T follicular helper cell (primary cell): ENCODE data around the gene RAB3B.

ENCODE experiments used
- DNase-seq: peaks from one replicate; pipeline ENCODE4 v3.0.0-alpha.2; 2020; ENCODE audit warnings: low read depth

RAB3B gene

DNA sequence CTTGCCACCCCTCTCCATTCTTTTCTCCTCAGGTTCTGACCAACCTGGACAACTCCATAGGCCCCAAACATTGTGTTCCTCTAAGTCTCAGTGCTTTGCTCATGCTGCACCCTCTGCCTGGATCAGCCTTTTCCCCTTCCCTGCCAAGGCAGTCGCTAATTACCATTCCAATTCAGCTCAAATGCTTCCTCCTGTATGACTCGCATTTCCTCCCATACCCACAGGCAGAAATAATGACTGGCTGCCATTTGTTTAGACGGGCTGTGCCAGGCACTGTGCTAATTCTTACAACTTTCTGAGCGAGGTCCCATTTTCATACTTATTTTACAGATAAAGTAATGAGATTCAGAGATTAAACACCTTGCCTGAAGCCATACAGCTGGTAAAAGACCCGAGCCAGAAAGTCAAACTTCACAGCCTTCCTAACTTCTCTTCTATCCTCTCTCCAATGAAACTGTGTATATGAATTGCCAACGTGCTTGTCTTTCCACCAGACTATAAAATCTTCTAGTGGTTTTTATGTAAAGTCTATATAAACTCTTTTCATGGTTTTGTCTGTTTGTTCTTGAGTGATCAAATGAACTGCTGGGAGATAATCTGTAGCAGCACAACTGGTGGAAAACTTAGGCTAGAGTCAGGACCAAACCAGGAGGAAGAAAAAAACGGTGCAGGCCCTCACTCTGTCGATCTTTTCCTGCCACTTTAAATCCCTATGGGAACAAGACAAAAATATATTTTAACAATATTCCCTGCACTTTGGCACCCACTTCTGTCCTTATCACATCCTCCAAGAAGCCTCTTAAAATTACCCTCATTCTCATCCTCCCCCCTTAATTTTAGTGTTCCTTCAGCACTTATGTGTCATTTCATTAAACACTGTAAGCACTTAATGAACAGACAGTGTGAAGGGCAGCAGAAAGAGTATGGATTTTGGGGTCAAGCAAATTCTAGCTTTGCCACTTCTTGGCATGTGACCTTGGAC lies 33.7 kb downstream of the RAB3B start:
- DNase-seq = no peak

DNA sequence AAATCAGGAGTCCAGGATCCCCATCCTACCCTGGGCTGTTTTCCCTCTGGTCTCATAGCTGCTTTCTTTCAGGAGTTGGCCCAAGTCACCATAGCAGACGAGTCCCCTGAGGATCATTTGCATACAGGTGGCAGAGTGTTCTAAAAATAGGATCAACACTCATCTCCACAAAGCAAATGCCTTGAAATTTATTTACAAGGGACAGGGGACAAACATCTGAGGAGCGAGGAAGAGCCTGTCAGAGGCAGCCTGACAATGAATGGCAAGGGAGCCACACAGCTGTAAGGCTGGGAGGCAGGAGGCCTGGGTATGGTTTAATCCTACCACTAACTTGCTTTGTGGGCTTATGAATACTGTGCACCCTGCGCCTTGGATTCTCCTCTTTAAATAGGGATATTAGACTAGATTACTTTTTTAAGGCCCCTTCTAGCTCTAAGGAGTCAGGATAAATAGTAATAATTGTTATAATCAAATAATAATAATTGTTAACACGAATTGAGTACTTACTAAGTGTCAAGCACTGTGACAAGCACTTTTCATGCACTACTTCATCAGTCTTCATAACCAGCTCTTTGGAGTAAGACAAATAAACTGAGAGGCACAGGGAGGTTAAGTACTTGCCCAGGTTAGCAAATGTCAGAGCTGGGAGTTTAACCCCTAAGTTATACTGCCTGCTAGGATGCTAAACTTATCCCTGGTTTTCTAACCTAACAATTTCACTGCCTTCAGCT lies 34.5 kb downstream of the RAB3B start:
- DNase-seq = no peak

DNA sequence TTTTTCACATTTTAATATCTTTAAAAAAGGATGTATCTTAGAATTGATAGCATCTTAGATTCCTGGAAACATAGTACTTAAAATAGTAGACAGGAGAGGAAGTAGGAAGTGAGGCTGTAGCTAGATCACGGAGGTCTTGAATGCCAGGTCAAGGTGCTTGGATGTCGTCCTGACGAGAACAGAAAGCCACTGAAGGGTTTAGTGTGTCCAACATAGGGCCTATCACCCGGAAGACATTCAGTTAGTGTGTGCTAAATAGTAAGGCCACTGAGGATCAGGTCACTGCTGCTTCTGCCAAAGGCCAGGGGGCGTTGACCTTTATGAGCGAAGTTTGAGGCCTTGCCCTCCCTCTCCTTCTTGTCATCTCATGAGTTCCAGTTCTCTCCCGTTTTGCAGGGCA lies 35.7 kb downstream of the RAB3B start:
- DNase-seq = no peak

DNA sequence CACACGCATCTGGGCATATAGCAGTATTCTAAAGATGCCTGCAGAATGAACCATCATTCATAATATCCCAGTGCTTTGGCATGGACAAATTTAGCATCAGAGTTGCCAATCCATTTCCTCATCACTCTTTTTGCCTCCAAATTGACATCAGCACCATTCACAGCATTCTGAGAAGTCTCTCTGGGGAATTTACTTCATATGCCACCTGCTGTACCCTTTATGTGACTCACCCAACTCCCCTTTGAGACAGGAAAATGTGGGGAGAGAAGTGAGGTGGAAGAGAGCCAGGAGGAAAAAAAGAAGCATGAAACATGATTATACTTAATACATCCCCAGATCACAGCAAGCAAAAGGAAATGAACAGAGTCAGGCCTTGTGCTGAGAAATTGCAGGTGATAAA lies 37.4 kb downstream of the RAB3B start:
- DNase-seq = no peak

DNA sequence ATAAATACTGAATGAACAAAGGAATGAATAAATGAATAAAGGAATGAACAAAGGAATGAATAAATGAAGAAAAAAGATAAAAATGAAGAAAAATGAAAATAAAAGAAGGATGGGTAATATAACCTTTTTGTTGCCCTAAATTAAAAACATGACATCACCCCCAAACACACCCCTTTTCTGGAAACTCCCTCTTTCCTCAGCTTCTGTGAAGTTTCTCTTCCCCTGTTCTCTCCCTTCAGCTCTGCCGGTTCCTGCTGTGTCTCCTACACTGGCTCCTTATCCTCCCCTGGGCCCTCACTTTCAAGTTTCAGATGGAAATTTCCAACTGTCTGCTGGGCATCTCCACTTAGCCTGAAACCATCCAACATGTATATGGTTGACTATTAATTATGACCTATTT lies 37.9 kb downstream of the RAB3B start:
- DNase-seq = no peak

DNA sequence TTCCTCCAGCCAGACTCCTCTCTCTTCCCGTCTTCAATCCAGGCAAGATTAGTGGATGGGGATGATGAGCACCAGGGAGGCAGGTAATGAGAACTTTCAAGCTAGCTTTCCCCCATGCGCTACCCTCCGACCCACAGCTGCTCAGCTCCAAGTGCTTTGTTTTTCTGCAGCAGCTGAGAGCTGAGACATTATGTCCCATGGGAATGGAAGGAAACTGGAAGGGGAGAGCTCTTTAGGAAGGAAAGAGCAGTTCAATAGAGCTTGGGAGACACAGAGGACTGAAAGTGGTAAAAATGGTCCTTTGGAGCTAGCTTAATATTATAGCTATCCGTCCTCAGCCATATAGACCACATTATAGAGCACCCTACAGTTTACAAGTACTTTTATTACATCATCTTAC lies 39.8 kb downstream of the RAB3B start:
- no peak for DNase-seq

DNA sequence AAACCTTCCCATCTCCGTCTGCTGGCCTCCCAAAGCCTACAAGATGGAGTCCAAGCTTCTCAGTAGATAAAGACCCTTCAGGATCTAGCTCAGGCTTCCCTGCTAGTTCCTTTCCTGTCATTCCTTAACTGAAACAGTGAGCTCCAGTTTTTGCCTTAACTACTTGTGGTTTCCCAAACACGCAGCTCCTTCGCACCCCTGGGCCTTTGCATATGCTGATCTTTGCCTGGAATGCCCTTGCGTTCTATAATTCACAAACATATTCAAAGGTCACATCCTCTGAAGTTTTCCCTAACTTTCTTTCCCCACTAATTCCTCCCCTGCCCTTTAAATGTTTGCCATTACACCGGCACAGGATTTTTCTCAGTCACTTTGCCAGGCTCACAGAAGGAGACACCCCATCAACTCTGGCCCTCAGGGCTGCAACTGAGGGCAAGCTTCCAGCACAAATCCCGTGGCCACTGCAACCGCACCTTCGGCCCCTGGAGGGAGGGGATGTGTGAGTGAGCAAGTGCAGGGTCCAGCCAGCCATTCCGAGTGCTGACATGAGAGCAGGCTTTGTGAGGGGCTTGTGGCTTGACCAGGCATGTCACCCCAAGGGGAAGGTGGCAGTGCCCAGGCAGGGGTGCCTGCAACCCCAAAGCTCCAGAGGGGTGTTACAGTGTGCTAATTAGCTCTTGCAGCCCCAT lies 41.3 kb downstream of the RAB3B start:
- DNase-seq = no peak

DNA sequence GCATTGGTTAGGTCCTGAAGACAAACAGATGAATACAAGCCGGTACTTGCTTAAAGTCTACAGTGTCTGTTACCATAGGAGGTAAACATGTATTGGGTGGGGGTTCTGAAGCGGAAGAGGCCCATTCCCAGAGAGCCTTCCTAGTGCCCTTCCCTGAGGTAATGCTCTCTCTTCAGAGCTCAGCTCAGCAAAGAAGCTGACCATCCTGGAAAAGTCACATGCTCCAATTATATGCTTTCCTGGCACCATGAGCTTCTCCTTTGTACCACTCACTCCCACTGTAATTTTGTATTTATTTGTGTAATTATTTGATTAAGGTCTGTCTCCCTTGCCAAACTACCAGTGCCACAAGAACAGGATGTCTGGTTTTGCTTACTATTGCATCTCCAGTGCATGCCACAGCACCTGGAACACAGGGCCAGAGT lies 42.0 kb downstream of the RAB3B start:
- DNase-seq = no peak

DNA sequence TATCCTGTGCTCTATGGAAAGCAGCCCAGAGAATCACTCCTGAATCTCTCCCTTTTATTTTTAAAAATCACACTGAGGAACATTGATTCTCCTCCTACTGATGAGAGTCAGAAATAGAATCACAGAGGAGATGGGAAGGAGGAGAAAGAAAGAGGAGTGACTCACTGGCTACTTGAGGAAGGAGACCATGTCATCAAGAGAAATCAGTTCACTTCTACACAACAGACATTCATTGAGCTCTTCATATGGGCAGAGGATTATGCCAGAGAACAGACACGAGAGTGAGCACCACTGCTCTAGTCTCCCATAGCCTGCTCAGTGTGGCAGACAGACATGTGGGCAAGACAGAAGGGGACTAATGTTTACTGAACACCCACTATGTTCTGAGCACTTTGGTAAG lies 44.2 kb downstream of the RAB3B start:
- DNase-seq = no peak

DNA sequence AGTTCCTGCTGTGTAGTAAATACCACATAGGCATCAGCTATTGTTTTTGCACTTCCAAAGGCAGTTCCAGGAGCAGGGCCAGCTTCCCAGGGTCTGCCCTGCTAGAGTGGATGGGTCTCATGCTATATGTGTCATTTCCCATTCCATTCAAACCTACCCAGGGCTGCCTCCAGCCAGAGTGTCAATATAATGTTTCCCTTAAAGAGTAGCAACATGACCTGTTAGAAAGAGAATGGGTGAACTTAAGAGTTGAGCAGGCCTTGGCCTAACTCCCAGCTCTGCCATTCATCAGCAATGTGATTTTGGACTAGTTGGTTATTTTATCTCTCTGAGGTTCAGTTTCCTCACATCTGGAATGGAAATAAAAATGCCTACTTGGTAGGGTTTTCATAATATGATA lies 44.9 kb downstream of the RAB3B start:
- no peak for DNase-seq

DNA sequence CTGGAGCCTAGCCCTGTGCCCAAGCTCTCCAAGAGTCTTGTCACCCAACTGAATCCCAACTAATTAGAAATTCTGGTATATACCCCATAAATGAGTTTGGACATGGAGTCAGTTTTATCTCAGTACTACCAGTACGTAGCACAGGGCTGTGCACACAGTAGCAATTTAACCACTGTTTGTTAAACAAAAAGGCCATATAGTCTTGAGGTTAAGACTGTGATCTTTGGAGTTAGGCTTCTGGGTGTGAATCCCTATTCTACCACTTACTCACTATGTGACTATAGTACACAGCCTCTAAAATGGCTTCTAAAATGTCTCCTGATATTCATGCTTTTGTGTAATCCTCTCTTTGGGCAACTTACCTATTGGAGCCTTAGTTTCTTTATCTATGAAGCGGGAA lies 48.2 kb downstream of the RAB3B start:
- no peak for DNase-seq

DNA sequence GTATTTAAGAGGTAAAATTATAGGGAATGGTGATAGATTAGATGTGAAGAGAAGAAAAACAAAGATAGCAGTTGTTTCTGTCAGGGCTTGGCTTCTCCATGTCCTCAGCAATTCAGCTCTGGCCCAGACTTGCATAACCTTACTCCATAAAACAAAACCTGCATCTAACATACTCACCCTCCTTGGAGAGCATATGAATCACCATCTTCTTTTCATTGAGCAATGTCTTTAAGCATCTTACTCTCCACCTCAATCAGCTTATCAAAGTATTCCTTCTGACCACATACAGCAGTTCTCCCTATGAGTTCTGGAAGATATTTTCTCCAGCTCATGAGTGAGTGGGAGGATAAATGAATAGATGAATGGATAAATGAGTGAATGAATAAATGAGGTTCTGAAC lies 49.0 kb downstream of the RAB3B start:
- no peak for DNase-seq

DNA sequence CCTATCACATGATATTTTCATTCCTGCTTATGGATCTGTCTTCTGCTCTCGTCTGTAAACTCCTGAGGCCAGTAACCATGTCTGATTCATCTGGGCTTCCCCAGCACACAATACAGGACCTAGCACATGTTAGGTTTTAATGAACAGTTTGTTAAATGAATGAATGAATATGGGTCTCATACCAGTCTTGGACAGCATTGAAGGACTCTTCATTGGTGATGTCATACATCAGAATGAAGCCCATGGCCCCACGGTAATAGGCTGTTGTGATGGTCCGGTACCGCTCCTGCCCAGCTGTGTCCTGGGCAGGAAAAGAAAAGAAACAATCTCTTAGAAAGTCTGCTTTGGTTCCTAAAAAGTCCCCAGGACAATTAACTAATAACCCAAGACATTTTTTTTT lies 53.4 kb downstream of the RAB3B start:
- DNase-seq = no peak

DNA sequence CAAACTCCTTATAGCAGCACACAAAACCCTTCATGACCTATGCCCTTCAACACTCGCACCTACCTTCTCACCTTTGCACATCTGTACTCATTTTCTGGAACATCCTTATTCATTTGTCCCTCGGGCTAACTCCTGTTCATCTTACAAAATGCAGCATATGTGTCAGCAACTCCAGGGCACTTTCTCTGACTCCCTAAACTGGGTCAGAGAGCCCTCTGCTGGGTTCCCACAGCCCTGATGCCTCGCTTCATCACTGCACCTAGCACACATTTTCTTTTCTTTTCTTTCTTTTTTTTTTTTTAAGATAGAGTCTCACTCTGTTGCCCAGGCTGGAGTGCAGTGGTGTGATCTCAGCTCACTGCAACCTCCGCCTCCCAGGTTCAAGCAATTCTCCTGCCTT lies 54.0 kb downstream of the RAB3B start:
- no peak for DNase-seq

DNA sequence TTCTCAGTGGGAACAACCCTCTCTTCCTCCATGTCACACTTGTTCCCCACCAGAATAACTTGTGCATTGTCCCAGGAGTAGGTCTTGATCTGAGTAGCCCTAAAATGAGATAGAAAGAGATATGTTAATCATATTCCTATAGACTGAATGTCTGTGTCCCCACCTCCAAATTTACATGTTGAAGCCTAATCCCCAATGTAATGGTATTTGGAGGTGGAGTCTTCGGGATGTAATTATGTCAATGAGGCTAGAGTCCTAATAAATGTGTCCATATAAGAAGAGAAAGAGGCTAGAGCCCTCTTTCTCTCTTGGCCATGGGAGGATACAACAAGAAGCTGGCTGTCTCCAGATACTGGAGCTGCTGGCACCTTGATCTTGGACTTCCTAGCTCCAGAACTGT lies 57.2 kb downstream of the RAB3B start:
- no peak for DNase-seq

DNA sequence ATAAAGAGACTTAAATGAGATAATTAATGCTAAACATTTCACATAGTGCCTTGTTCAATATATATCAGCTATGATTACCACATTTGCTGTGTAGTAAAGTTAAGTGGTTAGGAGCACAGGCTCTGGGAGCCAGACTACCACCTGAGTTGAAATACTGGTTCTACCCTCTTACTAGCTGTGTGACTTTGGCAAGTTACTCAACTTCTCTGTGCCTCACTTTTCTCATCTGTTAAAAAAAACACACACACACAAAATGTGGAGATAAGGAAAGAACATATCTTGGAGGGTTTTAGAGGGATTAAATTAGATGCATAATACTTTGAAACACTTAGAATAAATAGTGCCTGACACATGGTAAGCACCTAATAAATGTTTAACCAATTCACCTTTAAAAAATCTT lies 60.2 kb downstream of the RAB3B start:
- no peak for DNase-seq

DNA sequence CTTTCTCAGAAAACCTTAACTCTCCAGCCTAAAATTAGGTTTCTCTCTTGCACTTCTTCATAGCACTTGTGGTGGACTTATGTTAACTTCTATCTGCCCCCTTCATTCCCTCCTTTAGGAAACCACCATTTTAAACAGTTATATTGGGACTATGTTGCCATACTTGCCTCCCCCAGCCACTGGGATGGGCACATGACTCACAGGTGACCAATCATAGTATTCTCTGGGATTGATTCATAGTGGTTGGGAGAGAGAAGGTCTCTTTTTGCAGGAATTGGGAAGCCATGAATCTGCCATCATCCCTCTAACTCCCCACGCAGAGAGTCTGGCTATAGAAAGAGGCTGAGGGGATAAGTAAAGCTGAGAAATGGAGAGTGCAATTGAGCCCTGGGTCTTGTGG lies 61.6 kb downstream of the RAB3B start:
- DNase-seq = no peak

DNA sequence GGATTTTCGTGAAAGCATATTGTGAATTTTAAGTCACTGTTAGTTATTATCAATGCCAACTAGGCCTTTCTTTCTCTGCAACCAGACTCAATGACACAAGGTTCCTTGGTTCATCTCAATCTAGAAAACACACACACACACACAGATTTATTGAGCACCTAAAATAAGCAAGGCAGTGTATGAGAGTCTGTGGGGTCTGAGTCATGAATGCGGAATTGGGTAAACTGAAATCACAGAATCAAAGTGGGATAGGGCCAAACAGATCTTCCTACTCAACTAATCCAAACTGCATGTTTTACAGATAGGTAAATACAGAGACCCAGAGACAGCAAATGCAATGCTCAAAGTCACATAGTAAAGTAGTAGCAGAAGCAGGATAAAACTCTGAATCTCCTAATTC lies 63.5 kb downstream of the RAB3B start:
- no peak for DNase-seq

DNA sequence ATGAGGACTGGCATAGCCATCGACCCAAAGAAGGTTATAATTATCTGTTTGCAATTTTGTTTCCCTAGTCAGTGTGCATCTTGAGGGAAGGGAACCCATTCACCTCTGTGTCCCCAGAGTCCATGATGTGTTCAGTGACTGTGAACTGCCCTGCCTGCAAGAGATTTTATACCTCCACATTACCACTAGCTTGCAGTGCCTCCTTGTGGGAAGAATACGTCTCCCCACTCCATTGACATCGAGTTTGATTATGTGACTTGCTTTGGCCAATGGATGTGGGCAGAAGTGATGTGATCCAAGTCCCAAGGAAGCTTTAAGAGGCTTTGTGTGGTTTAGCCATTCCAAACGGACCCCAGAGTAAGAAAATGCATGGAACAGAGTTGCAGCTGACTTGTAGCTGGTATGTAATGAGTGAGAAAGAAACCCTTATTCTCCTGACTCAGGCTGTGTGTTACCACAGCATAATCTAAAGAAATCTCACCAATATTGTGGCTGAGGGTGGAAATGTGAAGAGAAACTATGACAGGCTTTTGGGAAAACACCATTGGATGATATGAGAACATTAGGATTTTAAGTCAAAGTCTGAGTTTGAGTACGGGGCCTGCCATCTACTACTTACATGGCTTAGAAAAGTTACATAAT lies 64.2 kb downstream of the RAB3B start:
- no peak for DNase-seq

DNA sequence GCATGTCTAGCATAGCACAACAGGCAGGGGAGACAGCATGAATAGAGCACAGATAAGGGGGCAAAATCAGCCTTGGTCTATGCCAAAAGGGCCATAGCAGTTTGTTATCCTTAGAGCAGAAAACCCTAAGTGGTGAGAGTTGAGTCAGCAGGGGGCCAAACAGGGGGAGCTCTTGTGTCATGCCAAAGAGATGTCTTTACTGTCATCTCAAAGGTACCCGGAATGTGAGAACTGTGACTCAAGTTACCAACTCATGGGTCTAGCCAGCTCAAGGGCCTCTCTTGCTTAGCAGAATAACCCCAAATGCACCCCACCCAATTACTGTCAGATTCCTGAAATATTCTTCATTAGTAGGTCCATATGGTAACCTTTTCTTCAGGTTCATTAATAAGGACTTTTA lies 66.0 kb downstream of the RAB3B start:
- no peak for DNase-seq

DNA sequence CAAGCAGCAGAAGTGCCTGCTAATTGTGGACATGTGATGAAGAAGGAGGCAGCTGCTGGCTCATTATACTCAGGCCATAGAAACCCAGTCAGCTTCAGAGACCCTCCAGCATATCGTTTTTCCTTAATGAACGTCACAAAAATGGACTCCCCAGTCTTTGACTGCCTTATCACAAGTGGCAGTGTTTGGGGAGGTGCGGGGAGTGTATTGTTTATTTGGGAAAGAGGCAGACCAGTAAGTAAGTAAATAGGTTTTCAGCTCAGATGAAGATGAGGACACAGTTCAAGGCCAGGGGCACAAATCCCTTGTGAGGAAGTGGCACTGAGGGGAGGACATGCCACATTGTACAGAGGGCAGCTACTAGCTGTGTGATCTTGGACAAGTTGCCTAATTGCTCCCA lies 68.5 kb downstream of the RAB3B start:
- no peak for DNase-seq

DNA sequence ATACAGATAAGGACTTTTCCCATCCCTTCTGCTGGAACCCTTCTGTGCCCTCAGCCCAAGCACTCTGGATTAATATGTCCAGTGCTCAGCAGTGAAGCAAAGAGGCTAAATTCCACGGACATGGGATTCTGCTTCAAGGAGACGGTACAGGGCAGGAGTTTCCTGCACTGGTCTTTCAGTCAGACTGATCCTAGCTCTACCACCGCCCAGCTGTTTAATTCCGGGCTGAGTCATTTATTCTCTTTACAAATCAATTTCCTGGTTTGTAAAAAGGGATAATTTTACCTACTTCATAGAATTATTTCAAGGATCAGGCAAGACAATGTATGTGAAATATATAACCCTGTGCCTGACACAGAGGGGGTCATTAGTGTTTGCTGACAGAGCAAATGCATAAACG lies 70.4 kb downstream of the RAB3B start:
- DNase-seq = no peak
